HG03095 (cell line): ENCODE results near the gene SLCO4A1.

Experiments used
- ATAC-seq: cut with Tn5 transposase; IDR thresholded peaks from one replicate; pipeline ENCODE4 v1.9.1; 2021; ENCODE audit warnings: moderate library complexity; ENCODE audit not compliant: unreplicated experiment

Gene SLCO4A1

DNA sequence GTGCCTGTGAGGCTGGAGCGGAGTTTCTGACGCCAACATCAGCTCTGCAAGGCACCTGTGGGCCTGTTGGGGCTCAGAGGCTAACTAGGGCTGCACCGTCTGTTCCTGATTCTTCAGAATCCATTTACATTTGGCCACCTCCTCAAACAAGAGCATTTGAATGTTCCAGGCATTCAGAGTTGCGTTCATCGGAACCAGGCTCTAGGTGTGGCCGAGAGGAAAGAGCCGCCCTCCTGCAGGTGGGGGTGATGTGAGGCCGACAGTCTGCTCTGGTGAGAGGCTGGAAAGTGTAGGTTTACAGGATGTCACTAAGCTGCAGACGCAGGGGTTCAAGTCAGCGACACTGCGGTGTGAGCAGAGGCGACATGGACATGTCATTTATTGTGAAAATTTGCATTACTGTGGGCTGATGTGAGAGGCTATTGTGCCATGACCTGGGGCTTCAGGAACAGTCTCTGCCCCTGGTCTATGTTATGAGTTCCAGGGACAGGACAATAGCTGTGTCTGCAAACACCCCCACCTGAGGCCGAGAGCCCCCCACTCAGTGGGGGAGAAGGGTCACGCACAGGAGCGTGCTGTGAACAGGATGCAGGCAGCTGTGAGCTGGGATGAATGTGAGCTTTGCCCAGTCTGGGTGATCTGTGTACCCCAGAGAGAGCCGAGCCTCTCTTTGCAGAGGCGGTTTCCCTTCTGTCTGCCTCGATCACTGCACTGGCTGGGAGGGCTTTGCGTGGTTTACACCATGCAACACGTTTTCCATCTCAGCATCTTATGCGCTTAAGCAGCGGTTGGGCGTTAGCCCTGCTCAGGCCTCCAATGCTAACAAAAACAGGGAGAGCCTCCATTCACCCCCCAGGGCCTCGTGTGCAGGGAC, 21.1 kb downstream of the SLCO4A1 start:
- ATAC-seq: no peak

DNA sequence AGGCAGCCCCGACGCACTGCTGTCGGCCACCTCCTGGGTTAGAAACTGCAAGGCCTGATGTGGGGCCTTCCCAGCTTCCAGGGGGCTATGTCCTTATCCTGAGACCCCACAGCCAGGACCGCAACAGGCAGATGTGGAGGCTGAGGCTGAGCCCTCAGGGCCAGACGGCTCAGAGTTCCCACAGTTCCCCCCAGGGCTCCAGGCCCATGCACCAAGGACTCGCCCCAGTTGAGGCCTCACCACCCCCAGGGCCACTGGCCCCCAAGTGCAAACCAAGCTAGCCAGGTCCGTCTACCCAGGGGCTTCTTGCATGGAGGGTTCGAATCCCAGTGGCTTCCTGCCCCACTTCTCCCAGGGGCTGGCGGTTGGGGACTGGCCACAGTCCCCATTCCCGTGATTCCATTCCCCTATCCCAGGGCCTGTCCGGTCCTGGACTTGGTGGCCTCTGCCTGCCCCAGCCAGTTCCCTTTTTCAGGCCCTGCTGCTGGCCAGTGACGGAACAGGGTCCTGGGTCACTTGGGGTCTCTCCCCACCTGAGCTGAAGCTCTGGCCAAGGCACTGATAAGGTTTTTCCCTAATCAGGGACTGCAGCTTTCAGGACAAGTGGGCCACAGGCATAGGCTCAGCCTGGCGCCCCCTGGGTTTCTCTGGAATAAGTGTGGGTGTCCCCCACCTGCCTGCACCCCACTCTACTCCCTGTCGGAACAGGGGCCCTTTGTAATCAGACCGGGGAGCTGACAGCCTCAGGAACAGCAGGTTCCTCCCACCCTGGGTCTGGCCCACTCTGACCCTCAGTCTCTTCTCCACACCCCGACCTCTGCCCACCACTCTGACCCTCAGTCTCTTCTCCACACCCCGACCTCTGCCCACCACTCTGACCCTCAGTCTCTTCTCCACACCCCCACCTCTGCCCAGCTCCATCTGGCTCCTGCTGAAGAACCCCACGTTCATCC, 22.0 kb downstream of the SLCO4A1 start:
- ATAC-seq: no peak

- ATAC-seq: no peak
Observed at GRCh38 chr20:62665153-62665754, 23.0 kb downstream of the SLCO4A1 start.

DNA sequence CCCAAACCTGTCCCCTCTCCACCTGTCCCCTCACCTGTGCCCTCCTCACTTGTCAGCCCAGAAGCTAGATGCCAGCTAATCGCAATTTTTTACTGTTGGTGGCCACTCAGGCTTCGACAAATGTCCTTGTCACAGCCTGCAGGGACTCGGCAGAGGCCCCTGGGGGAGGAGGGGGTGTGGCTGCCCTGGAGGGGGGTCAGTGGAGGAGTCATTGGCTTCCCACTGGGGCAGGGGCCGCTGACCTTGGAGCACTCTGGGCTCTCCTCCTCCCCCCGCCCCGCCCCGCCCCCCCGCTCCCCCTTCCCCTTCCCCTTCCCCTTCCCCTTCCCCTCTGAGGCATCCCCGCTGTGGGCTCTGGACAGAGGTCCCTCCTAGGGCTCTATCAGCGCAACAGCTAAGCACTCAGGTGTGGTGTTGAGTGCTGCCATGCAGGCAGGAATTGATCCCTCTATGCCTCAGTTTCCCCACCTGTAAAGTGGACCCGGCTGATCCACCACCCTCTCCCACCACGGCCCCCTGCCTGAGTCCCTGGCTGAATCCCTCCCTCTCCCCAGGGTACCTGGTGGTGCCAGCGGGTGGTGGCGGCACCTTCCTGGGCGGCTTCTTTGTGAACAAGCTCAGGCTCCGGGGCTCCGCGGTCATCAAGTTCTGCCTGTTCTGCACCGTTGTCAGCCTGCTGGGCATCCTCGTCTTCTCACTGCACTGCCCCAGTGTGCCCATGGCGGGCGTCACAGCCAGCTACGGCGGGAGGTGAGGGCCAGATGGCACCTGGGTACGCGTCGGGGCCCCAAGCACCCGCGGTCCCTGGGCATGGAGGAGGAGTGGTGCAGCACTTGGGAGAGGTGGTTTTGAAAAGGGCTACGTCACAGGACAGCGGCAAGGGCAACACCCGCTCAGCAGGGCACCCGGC, 23.8 kb downstream of the SLCO4A1 start:
- no peak for ATAC-seq

DNA sequence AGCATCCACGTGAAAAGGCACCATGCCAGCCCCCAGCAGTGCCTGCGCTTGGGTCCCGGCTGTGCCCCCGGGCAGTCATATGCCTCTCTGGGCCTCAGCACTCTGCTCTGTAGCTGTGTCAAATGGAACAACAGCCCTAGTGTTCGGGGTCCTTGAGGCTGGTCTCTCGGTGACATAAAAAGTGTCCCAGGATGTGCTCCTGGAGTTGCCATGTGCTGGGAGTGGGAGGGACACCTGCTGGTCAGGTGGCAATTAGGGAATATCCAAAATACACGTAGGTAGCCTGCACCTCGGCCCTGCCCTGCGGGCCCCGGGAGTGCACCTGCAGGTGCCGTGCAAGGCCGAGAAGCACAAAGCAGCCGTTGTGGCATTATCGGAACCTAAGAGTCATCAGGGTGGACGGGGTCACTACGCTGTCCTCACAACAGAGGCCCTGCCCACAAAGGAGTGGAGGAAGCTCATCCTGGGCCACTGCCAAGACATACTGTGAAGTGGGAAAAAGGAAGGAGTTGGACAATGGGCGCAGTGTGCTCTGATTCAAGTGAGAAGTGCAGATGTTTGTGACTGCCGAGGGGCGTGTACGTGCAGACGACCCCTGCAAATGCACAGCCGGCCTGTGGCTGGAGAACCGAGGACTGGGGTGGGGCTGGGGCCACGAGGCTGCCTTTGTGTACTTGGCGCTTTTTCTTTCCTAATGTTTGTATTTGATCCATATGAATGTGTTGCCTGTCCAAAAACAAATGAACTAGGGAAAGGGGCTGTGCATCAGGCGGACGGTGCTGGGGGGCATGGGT, 24.6 kb downstream of the SLCO4A1 start:
- no peak for ATAC-seq

GRCh38 chr20:62667530-62668440, 25.5 kb downstream of the SLCO4A1 start:
- ATAC-seq: no peak

- no peak for ATAC-seq
Observed at GRCh38 chr20:62668441-62669027, 26.2 kb downstream of the SLCO4A1 start.

GRCh38 chr20:62669249-62669648, 26.9 kb downstream of the SLCO4A1 start:
- ATAC-seq: no peak

- ATAC-seq: no peak
Observed at GRCh38 chr20:62670156-62670555, 27.9 kb downstream of the SLCO4A1 start.

- no peak for ATAC-seq
Observed at GRCh38 chr20:62670998-62671397, 28.7 kb downstream of the SLCO4A1 start.

DNA sequence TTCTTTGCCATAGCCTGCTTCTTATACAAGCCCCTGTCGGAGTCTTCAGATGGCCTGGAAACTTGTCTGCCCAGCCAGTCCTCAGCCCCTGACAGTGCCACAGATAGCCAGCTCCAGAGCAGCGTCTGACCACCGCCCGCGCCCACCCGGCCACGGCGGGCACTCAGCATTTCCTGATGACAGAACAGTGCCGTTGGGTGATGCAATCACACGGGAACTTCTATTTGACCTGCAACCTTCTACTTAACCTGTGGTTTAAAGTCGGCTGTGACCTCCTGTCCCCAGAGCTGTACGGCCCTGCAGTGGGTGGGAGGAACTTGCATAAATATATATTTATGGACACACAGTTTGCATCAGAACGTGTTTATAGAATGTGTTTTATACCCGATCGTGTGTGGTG, 29.5 kb downstream of the SLCO4A1 start:
- no peak for ATAC-seq

DNA sequence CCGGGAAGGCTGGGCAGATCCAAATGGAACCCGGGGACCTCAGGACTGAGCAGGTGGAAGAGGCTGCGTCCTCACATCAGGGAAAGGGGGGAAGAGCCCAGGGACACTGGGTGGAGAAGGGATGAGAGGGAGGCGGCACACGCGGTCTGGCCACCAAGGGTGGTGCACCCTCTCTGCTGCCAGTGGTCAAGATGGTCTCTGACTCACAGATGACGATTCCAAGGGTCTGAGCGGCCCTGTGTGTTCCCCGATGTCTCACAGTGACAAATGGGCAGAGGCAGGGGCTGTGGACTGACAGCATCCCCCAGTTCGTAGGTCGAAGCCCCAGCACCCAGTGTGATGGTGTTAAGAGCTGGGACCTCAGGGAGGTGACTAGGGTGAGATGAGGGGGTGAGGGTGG, 32.1 kb downstream of the SLCO4A1 start:
- no peak for ATAC-seq

DNA sequence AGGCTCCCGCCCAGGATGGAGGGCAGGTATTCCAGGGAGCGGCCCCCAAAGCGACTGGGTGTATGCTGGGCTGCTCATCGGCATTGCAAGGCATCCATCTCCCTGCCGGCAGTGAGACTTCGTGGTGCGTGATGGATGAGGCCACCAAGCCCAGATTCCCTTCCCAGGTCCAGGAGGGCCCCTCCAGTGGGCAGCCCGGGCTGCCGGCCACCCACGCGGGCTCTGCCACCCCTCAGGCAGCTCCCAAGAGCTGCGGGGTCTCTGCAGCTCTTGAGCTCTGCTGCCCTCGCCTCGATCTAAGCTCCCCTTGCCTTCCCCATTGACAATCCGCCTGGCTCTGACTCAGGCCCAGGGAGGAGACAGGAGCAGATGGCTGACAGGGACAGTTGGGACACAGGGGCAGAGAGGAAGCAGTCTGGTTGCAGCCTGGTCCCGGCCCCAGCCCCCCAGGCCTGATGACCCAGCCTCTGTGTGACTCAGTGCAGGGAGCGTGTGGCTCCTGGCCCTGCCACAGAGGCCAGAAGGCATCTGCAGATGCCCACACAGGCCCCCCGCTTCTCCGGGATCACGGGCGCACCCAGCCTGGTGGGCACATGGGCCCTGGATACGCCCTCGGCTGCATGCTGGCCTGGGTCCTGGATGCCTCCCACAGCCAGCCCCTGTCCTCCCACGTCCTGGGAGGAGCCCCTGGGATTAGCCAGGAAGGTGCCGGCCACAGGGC, 33.0 kb downstream of the SLCO4A1 start:
- no peak for ATAC-seq

GRCh38 chr20:62675877-62676260, 33.6 kb downstream of the SLCO4A1 start:
- no peak for ATAC-seq

- no peak for ATAC-seq
Observed at GRCh38 chr20:62676976-62677375, 34.7 kb downstream of the SLCO4A1 start.

GRCh38 chr20:62677678-62678077, 35.4 kb downstream of the SLCO4A1 start:
- ATAC-seq: no peak

GRCh38 chr20:62678553-62678952, 36.2 kb downstream of the SLCO4A1 start:
- no peak for ATAC-seq
